GM12874 (cell line): ENCODE results near the gene EXOSC2.

Experiments used
- TF ChIP-seq, protein P1 (sequence below): IDR thresholded peaks from 2 replicates; pipeline ENCODE4 v1.5.1; 2011; ENCODE audit warnings: low read depth, mild to moderate bottlenecking, control low read depth, low read length, moderate library complexity; ENCODE audit not compliant: insufficient read depth

EXOSC2 gene

GRCh38 chr9:130692321-130692720 lies 1.3 kb upstream of the EXOSC2 start:
- TF ChIP-seq, protein P1, sequence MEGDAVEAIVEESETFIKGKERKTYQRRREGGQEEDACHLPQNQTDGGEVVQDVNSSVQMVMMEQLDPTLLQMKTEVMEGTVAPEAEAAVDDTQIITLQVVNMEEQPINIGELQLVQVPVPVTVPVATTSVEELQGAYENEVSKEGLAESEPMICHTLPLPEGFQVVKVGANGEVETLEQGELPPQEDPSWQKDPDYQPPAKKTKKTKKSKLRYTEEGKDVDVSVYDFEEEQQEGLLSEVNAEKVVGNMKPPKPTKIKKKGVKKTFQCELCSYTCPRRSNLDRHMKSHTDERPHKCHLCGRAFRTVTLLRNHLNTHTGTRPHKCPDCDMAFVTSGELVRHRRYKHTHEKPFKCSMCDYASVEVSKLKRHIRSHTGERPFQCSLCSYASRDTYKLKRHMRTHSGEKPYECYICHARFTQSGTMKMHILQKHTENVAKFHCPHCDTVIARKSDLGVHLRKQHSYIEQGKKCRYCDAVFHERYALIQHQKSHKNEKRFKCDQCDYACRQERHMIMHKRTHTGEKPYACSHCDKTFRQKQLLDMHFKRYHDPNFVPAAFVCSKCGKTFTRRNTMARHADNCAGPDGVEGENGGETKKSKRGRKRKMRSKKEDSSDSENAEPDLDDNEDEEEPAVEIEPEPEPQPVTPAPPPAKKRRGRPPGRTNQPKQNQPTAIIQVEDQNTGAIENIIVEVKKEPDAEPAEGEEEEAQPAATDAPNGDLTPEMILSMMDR, result 0 out of 2 replicates have a peak, but pooled peaks have one; percentile 20

DNA sequence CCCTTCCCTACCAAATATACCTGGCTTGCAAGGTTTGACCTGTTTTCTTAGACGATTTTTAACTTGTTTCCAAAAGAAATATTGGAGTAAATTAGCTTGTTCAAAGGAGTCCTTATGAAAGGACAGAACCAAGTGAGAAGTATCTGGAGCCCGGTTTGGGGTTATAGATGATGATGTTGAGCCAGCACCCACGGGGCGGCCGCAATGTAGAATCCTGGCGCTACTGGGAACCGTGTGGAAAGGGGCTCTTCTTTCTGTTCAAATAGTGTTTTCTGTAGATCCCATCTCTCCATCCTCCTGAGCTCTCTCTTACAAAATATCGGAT lies 517 bp upstream of the EXOSC2 start:
- TF ChIP-seq, protein P1, result no peak

- TF ChIP-seq, protein P1, result no peak
Measured at GRCh38 chr9:130694205-130694604, 625 bp downstream of the EXOSC2 start.

- TF ChIP-seq, protein P1, result no peak
Measured at GRCh38 chr9:130696139-130696650, 2.6 kb downstream of the EXOSC2 start.

DNA sequence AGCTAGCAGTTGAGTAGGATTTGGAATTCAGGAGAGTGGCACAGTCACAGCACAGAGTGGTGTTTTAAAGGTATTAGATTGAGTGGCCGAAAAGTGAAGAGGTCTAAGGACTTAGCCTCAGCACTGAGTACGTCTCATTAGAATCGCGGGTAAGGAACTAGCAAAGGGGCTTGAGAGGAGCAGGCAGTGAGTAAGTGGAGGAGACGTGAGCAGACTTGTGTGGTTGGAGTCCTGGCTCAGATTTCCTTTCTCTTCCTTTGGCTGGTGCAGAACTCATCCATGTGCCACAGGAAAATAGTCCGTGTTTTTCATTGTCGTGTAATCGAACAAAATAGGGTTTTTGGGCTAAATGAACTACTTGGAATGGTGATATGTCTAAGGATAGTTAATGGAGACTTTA lies 3.4 kb downstream of the EXOSC2 start:
- TF ChIP-seq, protein P1, result no peak

DNA sequence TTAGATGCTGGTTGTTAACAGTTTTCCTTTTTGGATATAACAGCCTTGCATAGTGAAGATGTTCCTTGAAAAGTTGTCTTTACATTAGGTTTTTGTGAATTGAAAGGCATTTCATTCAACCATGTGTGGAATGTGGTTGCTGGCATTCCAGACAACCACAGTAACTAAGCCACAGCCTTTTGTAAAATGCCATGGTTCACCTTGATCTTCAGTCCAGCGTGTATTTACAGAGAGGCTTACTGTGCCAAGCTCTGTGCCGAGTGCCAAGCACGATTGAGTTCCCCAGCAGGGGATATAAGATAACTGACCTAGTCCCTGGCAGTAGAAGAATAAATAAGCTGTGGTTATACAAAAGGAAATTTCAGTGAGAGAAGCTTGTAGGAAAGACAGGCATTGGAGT lies 4.9 kb downstream of the EXOSC2 start:
- TF ChIP-seq, protein P1, result no peak

DNA sequence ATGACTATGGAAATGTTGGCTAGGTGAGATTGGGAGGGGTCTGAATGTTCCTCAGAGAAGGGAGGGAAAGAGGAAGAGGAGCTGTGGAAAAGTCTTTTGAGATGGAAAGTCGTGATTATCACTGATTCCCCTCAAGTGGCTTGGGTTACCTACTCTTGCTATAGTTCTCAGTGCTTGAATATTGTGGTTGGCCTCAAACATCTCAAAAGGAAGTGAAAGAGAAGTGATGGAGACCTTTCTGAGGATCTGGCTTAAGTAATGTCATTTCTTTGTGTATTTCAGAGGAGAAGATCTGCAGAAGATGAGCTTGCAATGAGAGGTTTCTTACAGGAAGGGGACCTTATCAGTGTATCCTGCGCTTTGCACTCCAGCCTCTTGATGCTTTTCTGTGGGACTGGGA lies 5.5 kb downstream of the EXOSC2 start:
- TF ChIP-seq, protein P1, result no peak
